Nephron progenitor cell (in vitro differentiated cells): ENCODE measurements around the gene COL11A2.
"Not testable (repeated sequence)": the region's sequence is repeated elsewhere in the genome, so short reads cannot be mapped to it uniquely, and the experiment has no call there.

Experiments used
- DNase-seq: peaks from one replicate; pipeline ENCODE4 v3.0.0; 2021
- H3K27ac Mint-ChIP-seq: 2 replicates; pipeline ENCODE4 v1.8.0; 2021; ENCODE audit warnings: mild to moderate bottlenecking, moderate library complexity, mixed read lengths
- H3K27me3 Mint-ChIP-seq: 2 replicates; pipeline ENCODE4 v1.8.0; 2021; ENCODE audit warnings: mild to moderate bottlenecking, low read depth, mixed read lengths; ENCODE audit not compliant: poor library complexity
- H3K36me3 Mint-ChIP-seq: 2 replicates; pipeline ENCODE4 v1.8.0; 2021; ENCODE audit warnings: low read depth, mixed read lengths
- H3K4me1 Mint-ChIP-seq: 2 replicates; pipeline ENCODE4 v1.8.0; 2021; ENCODE audit warnings: mixed read lengths
- H3K4me3 Mint-ChIP-seq: 2 replicates; pipeline ENCODE4 v1.8.0; 2021; ENCODE audit warnings: mild to moderate bottlenecking, moderate library complexity, mixed read lengths
- H3K9me3 Mint-ChIP-seq: 2 replicates; pipeline ENCODE4 v1.8.0; 2021; ENCODE audit warnings: mild to moderate bottlenecking, moderate library complexity, mixed read lengths
- CTCF ChIP-seq: fragments of 200-600 bp; sonication (generic); IDR thresholded peaks from 2 replicates; pipeline ENCODE4 v1.5.0; 2021; ENCODE audit warnings: antibody characterized with exemption

Gene COL11A2

GRCh38 chr6:33192105-33192646 lies at the start of gene COL11A2:
COL11A2 (minus strand) TSS chr6:33192467; CDS start chr6:33192240, 227 bp downstream.
- Mint-ChIP-seq H3K27ac (no peak within 1 kb of the TSS), H3K4me1 (peaks cover 60% of the 10 kb centered on the region)

GRCh38 chr6:33241968-33242367 lies 49.7 kb upstream of the COL11A2 start:
- peaks cover 29% of the 10 kb centered on the region for H3K4me1 Mint-ChIP-seq
- peaks cover 61% of the 10 kb centered on the region for H3K27me3 Mint-ChIP-seq
- H3K4me3 Mint-ChIP-seq, result no peak overlapping the region
- peaks cover 5% of the 10 kb centered on the region for H3K9me3 Mint-ChIP-seq
- H3K36me3 Mint-ChIP-seq, result no peaks in the 10 kb centered on the region
- DNase-seq, result no peak
- TF ChIP-seq CTCF, result no peak
- no peak overlapping the region for H3K27ac Mint-ChIP-seq

More at GRCh38 chr6:33192105-33192646, at the start of gene COL11A2:
- Mint-ChIP-seq H3K27me3 (peaks cover 85% of the 10 kb centered on the region), H3K4me3 (peak within 1 kb of the TSS; percentile 82), H3K36me3 (peaks cover 36% of the 10 kb centered on the region), H3K9me3 (no peaks in the 10 kb centered on the region)
- peak; percentile 45 for DNase-seq
- no peak for TF ChIP-seq CTCF

- H3K4me1 Mint-ChIP-seq, result peaks cover 61% of the 10 kb centered on the region
- H3K9me3 Mint-ChIP-seq, result peaks cover 5% of the 10 kb centered on the region
- peaks cover 37% of the 10 kb centered on the region for H3K27me3 Mint-ChIP-seq
- DNase-seq, result no peak
- no peak for TF ChIP-seq CTCF
- no peaks in the 10 kb centered on the region for H3K36me3 Mint-ChIP-seq
- peak overlapping the region; percentile 26 for H3K27ac Mint-ChIP-seq
- peak overlapping the region; percentile 38 for H3K4me3 Mint-ChIP-seq
These were observed 45.5 kb upstream of the COL11A2 start for GRCh38 chr6:33237741-33238140.

GRCh38 chr6:33236852-33237251 lies 44.6 kb upstream of the COL11A2 start:
- H3K4me1 Mint-ChIP-seq, result peaks cover 68% of the 10 kb centered on the region
- no peak overlapping the region for H3K27ac Mint-ChIP-seq
- H3K36me3 Mint-ChIP-seq, result no peaks in the 10 kb centered on the region
- no peak for DNase-seq
- peaks cover 34% of the 10 kb centered on the region for H3K27me3 Mint-ChIP-seq
- H3K9me3 Mint-ChIP-seq, result peaks cover 5% of the 10 kb centered on the region
- H3K4me3 Mint-ChIP-seq, result no peak overlapping the region
- TF ChIP-seq CTCF, result no peak

- no peaks in the 10 kb centered on the region for H3K36me3 Mint-ChIP-seq
- H3K27ac Mint-ChIP-seq, result no peak overlapping the region
- H3K27me3 Mint-ChIP-seq, result peaks cover 34% of the 10 kb centered on the region
- no peak for TF ChIP-seq CTCF
- DNase-seq, result no peak
- no peak overlapping the region for H3K4me3 Mint-ChIP-seq
- H3K9me3 Mint-ChIP-seq, result peaks cover 5% of the 10 kb centered on the region
- H3K4me1 Mint-ChIP-seq, result peaks cover 73% of the 10 kb centered on the region
These were observed 44.1 kb upstream of the COL11A2 start for GRCh38 chr6:33236328-33236727.

GRCh38 chr6:33235221-33235634 lies 43.0 kb upstream of the COL11A2 start:
- H3K36me3 Mint-ChIP-seq, result no peaks in the 10 kb centered on the region
- H3K4me3 Mint-ChIP-seq, result peak overlapping the region; percentile 63
- peaks cover 78% of the 10 kb centered on the region for H3K4me1 Mint-ChIP-seq
- peak; percentile 43 for DNase-seq
- peaks cover 32% of the 10 kb centered on the region for H3K27me3 Mint-ChIP-seq
- peak overlapping the region; percentile 92 for H3K27ac Mint-ChIP-seq
- H3K9me3 Mint-ChIP-seq, result peaks cover 5% of the 10 kb centered on the region
- no peak for TF ChIP-seq CTCF

- not testable (repeated sequence) for H3K36me3 Mint-ChIP-seq, DNase-seq, H3K27ac Mint-ChIP-seq, H3K4me3 Mint-ChIP-seq
- Mint-ChIP-seq H3K9me3 (peaks cover 16% of the 10 kb centered on the region), H3K4me1 (peaks cover 13% of the 10 kb centered on the region), H3K27me3 (peaks cover 77% of the 10 kb centered on the region)
These were observed 34.3 kb upstream of the COL11A2 start for GRCh38 chr6:33226503-33227120.
